ENCODE results near the gene SC5D.

DNA sequence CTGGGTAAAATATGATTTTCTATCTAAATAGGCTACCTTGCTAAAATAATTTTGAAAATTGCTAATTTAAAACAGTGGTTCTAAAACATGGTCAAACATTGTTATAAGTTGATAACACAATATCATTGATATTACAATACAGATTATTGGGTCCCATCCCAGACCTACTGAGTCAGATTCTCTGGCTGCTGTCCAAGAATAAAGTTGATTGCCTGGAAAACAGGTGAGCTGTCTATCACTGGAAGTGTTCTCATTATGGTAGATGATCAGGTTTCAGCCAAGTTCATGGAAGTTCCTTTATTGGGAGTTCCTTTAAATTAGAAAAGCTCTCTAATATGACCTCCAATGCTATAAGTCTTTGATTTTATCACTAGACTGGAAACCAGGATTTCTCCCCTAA, 52.3 kb downstream of the SC5D start:
- TF ChIP-seq, protein P1, sequence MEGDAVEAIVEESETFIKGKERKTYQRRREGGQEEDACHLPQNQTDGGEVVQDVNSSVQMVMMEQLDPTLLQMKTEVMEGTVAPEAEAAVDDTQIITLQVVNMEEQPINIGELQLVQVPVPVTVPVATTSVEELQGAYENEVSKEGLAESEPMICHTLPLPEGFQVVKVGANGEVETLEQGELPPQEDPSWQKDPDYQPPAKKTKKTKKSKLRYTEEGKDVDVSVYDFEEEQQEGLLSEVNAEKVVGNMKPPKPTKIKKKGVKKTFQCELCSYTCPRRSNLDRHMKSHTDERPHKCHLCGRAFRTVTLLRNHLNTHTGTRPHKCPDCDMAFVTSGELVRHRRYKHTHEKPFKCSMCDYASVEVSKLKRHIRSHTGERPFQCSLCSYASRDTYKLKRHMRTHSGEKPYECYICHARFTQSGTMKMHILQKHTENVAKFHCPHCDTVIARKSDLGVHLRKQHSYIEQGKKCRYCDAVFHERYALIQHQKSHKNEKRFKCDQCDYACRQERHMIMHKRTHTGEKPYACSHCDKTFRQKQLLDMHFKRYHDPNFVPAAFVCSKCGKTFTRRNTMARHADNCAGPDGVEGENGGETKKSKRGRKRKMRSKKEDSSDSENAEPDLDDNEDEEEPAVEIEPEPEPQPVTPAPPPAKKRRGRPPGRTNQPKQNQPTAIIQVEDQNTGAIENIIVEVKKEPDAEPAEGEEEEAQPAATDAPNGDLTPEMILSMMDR (conservative IDR thresholded peaks at IDR 0.05; ENCODE audit: low read depth, low read length): no peak
- TF ChIP-seq EZH2phosphoT487 (IDR thresholded peaks at IDR 0.05; ENCODE audit: borderline replicate concordance, low read length): no peak
- TF ChIP-seq EZH2 (IDR thresholded peaks at IDR 0.05; ENCODE audit: low read length, unreplicated experiment): no peak

Data from PC-3 (cell line).